Activated CD8-positive, alpha-beta memory T cell treated with anti-CD3 and anti-CD28 coated beads, Interleukin-2, amount 50 U/mL, for 4 hours (primary cell): ENCODE measurements around the gene EPB41L1.
"Not testable (repeated sequence)": the region's sequence is repeated elsewhere in the genome, so short reads cannot be mapped to it uniquely, and the experiment has no call there.

Experiments used
- DNase-seq: peaks from one replicate; pipeline ENCODE4 v3.0.0-alpha.2; 2020

EPB41L1 gene

GRCh38 chr20:36126836-36127527 lies 27.6 kb upstream of the EPB41L1 start:
- DNase-seq: no peak

DNA sequence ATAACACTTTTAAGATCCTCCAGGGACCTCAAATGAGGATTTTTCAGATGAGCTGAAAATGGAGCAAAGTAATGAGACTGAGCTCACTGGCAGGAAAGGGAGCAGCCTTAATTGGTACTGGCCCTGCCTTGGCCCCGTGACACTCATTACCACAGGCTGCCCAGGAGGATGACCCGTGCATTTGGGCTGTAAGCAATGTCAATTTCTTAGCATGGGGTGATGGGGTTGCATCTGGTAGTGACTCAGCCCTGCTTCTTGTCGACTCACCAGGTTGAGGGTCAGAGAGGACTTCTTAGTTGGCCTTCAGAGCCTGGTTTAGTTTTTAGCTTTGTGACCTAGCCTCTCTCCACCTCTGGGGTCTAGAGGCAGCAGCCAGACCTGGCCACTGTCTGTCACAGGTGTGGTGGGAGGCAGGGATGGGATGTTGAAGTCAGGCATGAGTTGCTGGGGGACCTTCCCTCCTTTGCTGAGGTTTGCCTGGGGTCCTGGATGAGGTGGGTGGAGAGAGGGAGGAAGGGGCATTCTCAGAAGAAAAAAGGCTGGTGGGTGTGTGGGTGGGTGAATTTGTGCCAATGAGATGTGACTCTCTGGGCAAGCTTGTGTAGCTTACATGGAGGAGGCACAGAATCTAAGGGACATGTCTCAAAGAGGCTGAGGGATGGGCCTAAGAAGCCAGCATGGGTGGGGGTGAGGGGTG lies 25.9 kb upstream of the EPB41L1 start:
- no peak for DNase-seq

GRCh38 chr20:36129160-36129543 lies 25.4 kb upstream of the EPB41L1 start:
- DNase-seq: no peak

- DNase-seq: no peak
Measured at GRCh38 chr20:36130390-36130789, 24.1 kb upstream of the EPB41L1 start.

GRCh38 chr20:36132802-36133211 lies 21.7 kb upstream of the EPB41L1 start:
- no peak for DNase-seq

- no peak for DNase-seq
Measured at GRCh38 chr20:36133821-36134220, 20.7 kb upstream of the EPB41L1 start.

DNA sequence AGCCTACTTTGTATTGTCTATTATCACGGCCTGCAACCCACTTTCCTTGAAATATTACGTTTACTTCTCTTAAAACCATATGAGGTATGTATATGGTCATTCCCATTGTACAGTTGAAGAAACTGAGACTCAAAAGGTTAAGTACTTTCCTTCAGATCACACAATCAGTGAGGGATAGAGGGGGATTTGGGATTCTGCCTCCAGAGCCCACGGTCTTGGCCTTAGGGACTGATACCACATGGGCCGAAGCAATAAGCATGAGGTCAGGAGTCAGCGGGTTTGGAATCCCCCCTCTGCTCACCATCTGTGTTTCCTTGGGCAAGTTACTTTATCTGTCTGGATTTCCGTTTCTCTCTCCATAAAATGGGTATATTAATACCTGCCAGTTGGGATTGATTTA lies 19.4 kb upstream of the EPB41L1 start:
- DNase-seq: no peak

GRCh38 chr20:36135821-36136220 lies 18.7 kb upstream of the EPB41L1 start:
- no peak for DNase-seq

DNA sequence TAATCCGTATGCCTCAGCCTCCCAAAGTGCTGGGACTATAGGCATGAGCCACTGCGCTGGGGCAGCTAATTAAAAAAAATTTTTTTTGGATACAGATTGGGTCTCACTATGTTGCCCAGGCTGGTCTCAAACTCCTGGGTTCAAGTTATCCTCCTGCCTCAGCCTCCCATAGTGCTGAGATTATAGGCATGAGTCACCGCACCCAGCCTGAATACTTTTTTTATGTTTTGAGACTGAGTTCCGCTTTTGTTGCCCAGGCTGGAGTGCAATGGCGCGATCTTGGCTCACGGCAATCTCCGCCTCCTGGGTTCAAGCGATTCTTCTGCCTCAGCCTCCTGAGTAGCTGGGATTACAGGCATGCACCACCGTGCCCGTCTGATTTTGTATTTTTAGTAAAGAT lies 17.2 kb upstream of the EPB41L1 start:
- not testable (repeated sequence) for DNase-seq

GRCh38 chr20:36141310-36141709 lies 13.2 kb upstream of the EPB41L1 start:
- DNase-seq: no peak

GRCh38 chr20:36144336-36144735 lies 10.2 kb upstream of the EPB41L1 start:
- no peak for DNase-seq

DNA sequence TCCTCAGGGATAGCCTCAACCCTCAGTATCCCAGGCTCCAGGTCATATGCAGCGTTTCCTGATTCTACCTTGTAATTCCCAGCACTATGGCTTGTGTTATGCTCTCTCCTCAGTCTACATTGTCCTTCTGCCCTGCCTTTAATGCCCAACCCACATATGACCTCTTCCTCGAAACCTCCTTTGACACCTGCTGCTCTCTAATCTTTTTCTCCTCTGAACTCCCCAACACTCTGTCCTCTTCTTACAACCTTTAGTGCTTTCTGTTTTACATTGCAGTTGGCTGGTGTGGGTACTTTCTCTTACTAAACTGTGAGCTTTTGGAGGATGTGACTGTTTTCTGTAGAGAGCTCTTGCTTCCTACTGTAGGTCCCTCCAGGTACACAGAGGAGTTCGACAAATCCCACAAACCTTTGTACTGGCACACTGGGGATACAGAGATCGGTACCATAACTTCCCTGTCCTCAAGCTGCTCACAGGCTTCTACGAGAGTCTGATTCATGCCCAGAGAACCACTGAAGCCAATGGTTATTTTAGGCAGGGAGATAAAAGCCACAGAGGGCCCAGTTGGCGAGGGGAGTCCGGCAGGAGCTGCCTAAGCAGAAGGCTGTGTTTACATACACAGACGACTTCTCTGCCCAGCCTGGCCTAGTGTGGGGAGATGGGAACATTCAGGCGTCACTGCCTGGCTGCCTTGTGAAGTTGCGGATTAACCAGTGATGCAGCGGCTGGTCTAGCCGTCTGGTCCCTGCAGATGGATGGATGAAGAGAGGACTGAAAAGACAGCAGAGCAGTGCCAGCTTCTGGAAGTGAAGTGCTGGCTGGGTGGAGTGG lies 8.4 kb upstream of the EPB41L1 start:
- DNase-seq: no peak

- no peak for DNase-seq
Measured at GRCh38 chr20:36147690-36148089, 6.8 kb upstream of the EPB41L1 start.

DNA sequence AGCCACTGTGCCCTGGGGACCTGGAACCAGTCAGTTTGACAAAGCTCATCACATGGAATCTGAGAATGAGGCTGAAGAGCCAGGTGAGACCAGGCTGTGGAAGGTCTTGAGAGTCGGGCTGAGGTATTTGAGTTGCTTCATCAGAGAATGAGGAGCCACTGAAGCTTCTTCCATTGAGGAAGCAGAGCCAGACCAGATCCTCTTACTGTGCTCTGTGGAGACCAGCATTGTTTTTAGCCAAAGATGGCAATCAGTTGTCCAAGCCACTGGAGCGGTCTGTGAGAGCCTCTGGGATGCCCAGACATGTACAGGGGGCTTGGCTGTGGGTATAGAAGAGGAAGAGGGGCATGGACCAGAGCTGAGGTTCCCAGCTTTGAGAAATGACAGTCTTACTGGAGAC lies 6.1 kb upstream of the EPB41L1 start:
- no peak for DNase-seq

DNA sequence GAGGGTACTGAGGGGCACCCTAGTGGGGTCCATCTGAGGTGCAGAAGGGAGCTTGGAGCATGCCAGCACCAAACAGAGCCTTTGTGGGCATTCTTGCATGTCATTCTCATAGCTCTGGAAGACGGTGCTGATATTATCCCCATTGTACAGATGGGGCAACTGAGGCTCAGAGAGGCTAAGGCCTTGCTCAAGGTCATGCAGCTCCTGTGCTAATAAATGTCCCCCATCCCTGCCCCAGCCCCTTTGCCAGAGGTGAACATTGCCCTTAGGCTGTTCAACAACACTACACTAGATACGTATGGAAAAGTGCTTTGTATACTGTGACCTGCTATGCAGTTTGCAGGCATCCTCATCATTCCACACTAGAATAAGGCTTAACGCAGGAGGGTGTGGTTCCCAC lies 5.5 kb upstream of the EPB41L1 start:
- DNase-seq: no peak

GRCh38 chr20:36149469-36149868 lies 5.1 kb upstream of the EPB41L1 start:
- no peak for DNase-seq

DNA sequence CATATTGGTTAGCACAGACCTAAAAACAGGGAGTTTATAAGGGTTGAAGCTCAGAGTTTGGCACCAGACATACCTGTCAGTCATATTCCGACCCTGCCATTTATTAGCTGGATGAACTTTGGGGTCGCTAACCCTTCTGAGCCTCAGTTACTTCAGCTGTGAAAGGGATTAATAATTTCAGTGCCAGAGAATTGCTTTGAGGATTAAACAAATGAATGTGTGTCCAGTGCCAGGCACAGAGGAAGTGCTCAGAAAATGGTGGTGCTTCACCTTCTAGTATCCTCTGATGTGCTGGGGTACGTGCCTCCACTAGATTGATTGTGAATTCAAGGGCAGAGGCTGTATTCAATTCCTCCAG lies 4.1 kb upstream of the EPB41L1 start:
- no peak for DNase-seq

GRCh38 chr20:36150847-36151539 lies 3.5 kb upstream of the EPB41L1 start:
- no peak for DNase-seq

DNA sequence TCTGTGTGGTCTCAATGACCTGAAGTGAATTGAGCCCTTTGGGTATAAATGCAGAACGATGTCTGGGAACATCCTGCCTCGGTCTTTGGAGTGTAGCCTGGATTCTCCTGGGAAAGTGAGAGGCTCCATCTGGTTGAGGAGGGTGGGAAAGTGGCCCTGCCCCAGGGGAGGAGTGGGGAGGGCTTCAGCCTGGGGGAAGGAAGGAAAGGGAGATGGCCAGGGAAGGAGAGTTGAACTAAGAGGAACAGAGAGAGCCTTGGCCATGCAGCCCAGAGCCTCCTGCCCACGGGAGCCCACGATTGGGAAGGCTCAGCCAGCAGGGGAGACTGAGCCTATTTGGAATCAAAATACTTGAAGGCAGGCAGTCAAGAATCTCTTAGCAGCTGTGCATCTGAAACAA lies 2.3 kb upstream of the EPB41L1 start:
- no peak for DNase-seq

GRCh38 chr20:36153204-36153603 lies 1.3 kb upstream of the EPB41L1 start:
- no peak for DNase-seq

- peak; percentile 38 for DNase-seq
Measured at GRCh38 chr20:36153736-36154699, 522 bp upstream of the EPB41L1 start.

DNA sequence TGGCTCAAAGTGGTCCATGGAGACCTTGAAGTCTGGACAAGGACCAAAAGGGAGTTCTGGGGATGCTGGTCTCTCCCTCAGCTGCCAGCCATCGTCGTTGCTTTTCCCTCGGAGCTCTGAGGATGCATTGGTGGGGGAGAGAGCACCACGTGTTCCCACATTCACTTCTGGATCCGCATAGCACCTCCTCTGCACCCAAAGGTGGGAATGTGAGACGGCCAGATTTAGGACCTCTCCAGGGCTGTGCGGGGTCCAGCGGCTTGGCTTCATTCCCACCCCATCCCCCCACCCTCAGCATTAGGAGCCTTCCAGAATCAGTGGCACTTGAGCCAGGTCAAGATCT lies 1.1 kb downstream of the EPB41L1 start:
- no peak for DNase-seq
